NOMO-1 treated with dmso at 0.1 percent for 144 hours (cell line): ENCODE data around the gene RAG1.

Experiments
- DNase-seq: peaks from one replicate; lab custom pipeline; 2025; ENCODE audit not compliant: unreplicated experiment; lab: John Stamatoyannopoulos, UW

The RAG1 gene

DNA sequence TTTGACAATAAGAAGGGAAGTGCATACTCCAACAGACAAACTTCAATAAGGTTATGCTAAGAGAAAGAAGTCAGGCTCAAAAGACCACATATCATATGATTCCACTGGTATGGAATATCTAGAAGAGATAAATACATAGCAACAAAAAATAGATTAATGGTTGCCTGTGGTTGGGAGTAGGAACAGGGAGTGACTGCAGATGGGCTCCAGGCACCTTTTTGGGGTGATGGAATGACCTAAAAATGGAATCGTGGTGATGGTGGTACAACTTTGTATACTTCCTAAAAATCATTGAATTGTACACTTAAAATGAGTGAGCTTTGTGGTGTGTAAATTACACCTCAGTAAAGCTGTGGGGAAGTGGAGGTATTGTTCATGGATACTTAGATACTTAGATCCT lies 59.2 kb downstream of the RAG1 start:
- DNase-seq: no peak

DNA sequence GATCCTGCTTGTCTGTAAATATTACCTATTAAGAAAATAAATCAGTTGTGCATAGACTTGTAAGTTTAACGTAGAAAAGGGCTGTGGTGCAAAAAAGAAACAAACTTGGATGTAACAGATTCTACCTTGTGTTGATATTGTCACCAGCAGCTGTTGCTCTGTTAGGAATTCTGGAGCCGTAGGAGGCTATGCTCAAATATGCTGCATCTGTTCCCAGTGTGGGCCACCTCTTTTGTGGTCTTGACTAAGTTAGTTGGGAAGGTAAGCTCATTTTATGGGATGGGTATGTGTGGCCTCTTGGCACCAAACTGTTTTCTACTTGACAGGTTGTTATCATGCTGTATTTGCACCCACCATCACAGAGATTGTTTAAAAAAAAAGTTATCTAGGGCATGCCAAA lies 59.7 kb downstream of the RAG1 start:
- DNase-seq: no peak

DNA sequence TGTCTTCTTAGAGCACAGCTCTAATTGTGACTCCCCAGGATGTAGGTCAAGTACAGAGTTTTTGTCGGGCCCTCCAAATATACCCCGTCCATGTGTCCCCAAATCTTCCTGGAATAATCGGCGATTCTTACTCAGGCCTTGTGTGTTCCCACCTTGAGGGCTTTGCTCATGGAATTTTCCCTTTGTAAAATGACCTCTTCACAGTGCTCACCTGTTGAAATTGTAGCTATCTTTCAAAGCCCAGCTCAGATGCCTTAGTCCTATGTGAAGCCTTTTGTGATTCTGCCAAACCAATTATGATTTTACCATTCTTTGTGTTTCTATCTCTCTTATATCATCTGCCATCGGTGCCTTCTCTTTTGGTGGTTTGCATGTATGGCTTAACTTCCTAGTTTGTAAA lies 60.3 kb downstream of the RAG1 start:
- DNase-seq: no peak

DNA sequence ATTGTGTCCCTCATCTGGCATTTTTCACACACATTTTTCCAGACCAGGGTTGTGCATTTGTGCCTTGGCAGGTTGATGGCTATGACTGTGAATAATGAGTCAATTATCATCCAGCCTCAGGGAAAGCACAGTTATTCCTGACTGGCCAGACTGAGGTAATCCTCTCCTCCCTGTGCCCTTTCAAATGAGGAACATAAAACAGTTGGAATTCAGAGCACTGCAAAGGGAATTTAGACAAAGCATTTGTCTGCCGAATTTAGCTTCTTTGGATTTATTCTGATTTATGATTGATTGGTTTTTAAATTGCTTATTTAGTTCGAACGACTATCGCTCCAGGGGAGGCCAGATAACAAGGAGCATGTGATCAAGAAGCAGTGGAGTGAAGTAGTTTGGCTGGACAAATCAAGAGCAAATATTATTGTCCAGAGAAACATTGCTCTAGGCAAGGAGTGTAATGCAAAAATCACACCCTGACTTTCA lies 61.0 kb downstream of the RAG1 start:
- DNase-seq: no peak
